Activated gamma-delta T cell treated with Interleukin-2 at 50 U/mL for 16 hours (primary cell): ENCODE data around the gene SNX15.

Experiments
- DNase-seq: peaks from one replicate; pipeline ENCODE4 v3.0.0-alpha.2; 2020

SNX15 gene

GRCh38 chr11:65086809-65087208 is 59.6 kb downstream of the SNX15 start:
- no peak for DNase-seq

- DNase-seq: no peak
Observed at GRCh38 chr11:65087216-65087615, 60.0 kb downstream of the SNX15 start.

- no peak for DNase-seq
Observed at GRCh38 chr11:65087827-65088226, 60.6 kb downstream of the SNX15 start.

GRCh38 chr11:65089621-65090020 is 62.4 kb downstream of the SNX15 start:
- DNase-seq: no peak
